Left lung (tissue), 10 donors: Measurements from ENCODE around the gene C22orf31. TPM values are rescaled to one million over a fixed set of nuclear protein-coding genes. Genes with fewer than 3 reads are reported as not detected.

ENCODE experiments used
- ATAC-seq: fragments of 200-7000 bp; cut with Tn5 transposase; one replicate; pipeline ENCODE4 v1.9.1; 2020; ENCODE audit warnings: moderate library complexity
- DNase-seq, 4 donors: peaks; one replicate each; pipeline ENCODE4 v3.0.0-alpha.2; 2013 to 2020
- H3K27ac ChIP-seq, 2 donors: fragments of 200-600 bp; sonication (generic) in 1 of 2; one replicate each; pipeline versions ENCODE4 v1.5.0 to v1.8.0; 2020 to 2021
- H3K27me3 ChIP-seq, 2 donors: fragments of 200-600 bp; sonication (generic) in 1 of 2; one replicate each; pipeline versions ENCODE4 v1.5.0 to v1.8.0; 2020 to 2021
- H3K36me3 ChIP-seq, 2 donors: fragments of 200-600 bp; sonication (generic) in 1 of 2; one replicate each; pipeline versions ENCODE4 v1.5.0 to v1.8.0; 2020 to 2021
- H3K4me1 ChIP-seq, 2 donors: fragments of 200-600 bp; one replicate each; pipeline ENCODE4 v1.8.0; 2021
- H3K4me3 ChIP-seq, 2 donors: fragments of 200-600 bp; sonication (generic) in 1 of 2; one replicate each; pipeline versions ENCODE4 v1.5.0 to v1.8.0; 2020 to 2021; ENCODE audit warnings: mild to moderate bottlenecking in 1 of 2
- H3K9me3 ChIP-seq, 2 donors: fragments of 200-600 bp; sonication (generic) in 1 of 2; one replicate each; pipeline versions ENCODE4 v1.5.0 to v1.8.0; 2020 to 2021
- intact Hi-C, 2 donors: fragments of 100-400 bp; cut with DNase I; formaldehyde crosslinking; loops; one replicate each; pipeline versions ENCODE4 v1.11.2 to v1.14.2; 2022
- polyA plus RNA-seq, 6 donors: library from polyadenylated mRNA; unstranded; fragments of 120-200 nt; gene quantifications; one replicate each; pipeline ENCODE4 v1.2.1, GENCODE V29; 2013; ENCODE audit not compliant: insufficient read length in 6 of 6
- total RNA-seq, 2 donors: library from RNA; stranded (reverse); fragmentation: NEBNext Ultra II Directional; extraction: Animal tissue kit (Norgen Biotek cat#: 25700); gene quantifications; one replicate each; pipeline ENCODE4 v1.2.1, GENCODE V29; 2021
- TF ChIP-seq, protein P1 (sequence below), 2 donors: fragments of 200-600 bp; sonication (generic) in 1 of 2; IDR thresholded peaks; one replicate each; pipeline versions ENCODE4 v1.5.0 to v1.8.0; 2021; ENCODE audit warnings: antibody characterized with exemption in 2 of 2
- donor health status: DM: no; HTN: yes; CAD: no.
- donor health status: DM: no; HTN: no; CAD: no.

Gene C22orf31
- total and polyA plus RNA-seq, 8 donors, result 0.29 to 1.6 (median 1.1) TPM; not detected in 1

DNA sequence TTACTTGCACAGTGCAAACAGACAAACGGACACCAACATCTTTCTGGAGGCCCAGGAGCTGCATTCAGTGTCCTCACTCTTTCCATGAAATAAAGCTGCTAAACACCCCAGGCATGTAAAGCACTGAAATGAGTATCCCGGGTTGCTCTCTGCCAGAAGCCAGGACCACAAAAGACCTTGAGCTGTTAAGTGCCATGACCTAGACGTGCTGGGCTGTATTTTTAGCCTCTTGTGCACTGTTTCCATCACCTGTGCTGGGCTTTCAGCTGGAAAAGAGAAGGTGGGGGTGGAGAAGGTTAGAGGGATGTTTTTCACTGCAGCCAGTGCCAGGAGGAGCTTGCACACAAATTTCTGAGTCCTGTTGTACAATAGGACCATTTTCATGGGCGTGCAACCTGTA is 7.8 kb upstream of the C22orf31 start:
- Histone ChIP-seq H3K27ac (no peak overlapping the region), H3K27me3 (peaks cover 0 to 53% of the 10 kb centered on the region in 2 donors), H3K36me3 (no peaks in the 10 kb centered on the region), H3K9me3 (no peaks in the 10 kb centered on the region), H3K4me1 (peaks cover 9 to 31% of the 10 kb centered on the region in 2 donors), H3K4me3 (no peak overlapping the region)
- intact Hi-C loops, result no loop called here
- no peak for DNase-seq
- no peak for ATAC-seq
- TF ChIP-seq, protein P1, sequence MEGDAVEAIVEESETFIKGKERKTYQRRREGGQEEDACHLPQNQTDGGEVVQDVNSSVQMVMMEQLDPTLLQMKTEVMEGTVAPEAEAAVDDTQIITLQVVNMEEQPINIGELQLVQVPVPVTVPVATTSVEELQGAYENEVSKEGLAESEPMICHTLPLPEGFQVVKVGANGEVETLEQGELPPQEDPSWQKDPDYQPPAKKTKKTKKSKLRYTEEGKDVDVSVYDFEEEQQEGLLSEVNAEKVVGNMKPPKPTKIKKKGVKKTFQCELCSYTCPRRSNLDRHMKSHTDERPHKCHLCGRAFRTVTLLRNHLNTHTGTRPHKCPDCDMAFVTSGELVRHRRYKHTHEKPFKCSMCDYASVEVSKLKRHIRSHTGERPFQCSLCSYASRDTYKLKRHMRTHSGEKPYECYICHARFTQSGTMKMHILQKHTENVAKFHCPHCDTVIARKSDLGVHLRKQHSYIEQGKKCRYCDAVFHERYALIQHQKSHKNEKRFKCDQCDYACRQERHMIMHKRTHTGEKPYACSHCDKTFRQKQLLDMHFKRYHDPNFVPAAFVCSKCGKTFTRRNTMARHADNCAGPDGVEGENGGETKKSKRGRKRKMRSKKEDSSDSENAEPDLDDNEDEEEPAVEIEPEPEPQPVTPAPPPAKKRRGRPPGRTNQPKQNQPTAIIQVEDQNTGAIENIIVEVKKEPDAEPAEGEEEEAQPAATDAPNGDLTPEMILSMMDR (IDR thresholded peaks at IDR 0.05), result no peak

DNA sequence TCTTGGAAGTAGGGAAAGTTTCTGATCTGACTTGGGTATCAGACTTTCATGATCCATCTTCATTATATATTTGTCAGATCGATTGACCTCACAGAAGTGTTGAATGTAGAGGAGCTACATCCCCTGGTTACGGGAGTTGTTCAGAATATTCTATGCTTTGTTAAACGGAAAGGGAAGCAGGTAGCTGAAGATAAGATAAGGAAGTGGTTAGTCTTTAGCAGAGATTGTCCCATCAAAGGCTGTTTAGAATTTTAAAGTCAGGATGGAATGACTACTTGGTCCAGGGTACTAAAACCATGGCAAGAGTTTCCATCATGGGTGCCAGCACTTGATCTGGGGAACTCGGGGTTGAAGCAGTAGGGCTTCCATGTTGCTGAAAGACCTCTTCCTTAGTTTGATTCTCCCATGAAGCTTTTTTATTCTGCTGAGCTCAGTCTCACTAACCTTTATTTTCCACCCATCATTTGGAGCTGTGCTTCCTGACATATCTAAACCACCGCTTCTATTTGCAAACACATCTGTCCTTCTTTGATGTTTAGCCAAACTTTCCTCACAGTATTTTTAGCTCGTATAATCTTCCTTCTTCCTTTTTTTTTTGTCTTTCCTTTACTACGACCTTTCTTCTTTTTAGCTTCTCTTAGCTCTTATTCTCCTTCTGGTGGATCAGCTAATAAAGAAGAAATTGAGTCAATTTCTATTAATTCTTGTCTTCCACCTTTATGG is 4.0 kb upstream of the C22orf31 start:
- Histone ChIP-seq H3K27ac (no peak overlapping the region), H3K27me3 (peaks cover 0 to 32% of the 10 kb centered on the region in 2 donors), H3K4me3 (no peak overlapping the region), H3K36me3 (no peaks in the 10 kb centered on the region), H3K4me1 (no peaks in the 10 kb centered on the region), H3K9me3 (no peaks in the 10 kb centered on the region)
- intact Hi-C loops, result no loop called here
- ATAC-seq (no peak), DNase-seq (no peak)
- TF ChIP-seq, protein P1 (IDR thresholded peaks at IDR 0.05), result no peak

DNA sequence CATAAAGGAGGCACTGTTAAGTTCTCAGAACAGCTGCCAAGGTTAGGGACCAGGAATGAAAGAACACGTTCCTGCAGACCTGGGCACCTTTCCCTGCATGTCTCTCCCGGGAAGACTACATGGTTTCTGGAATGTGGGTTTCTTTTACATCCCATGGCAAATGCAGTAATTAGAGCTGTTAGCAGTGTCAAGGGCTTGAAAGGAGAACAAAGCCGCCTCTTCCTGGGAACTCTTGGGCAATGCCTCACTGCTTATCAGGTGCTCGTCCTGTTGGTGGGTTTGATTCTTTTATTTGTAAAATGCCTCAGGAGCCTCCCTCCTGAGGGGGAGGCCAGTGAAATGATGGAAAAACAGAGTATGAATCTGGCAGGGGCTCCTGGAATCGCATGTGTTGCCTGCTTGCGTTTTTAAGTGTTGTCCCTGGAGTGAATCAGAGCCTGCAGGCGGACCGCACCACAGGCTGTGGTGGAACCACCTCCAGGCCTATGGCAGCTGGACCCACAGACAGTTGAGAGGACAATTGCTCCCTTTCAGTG is 723 bp upstream of the C22orf31 start:
- Histone ChIP-seq H3K4me3 (no peak overlapping the region), H3K27ac (no peak overlapping the region), H3K9me3 (no peaks in the 10 kb centered on the region), H3K36me3 (no peaks in the 10 kb centered on the region), H3K4me1 (no peaks in the 10 kb centered on the region), H3K27me3 (peaks cover 0 to 14% of the 10 kb centered on the region in 2 donors)
- intact Hi-C loops, result no loop called here
- ATAC-seq (no peak), DNase-seq (no peak)
- TF ChIP-seq, protein P1 (IDR thresholded peaks at IDR 0.05), result no peak

DNA sequence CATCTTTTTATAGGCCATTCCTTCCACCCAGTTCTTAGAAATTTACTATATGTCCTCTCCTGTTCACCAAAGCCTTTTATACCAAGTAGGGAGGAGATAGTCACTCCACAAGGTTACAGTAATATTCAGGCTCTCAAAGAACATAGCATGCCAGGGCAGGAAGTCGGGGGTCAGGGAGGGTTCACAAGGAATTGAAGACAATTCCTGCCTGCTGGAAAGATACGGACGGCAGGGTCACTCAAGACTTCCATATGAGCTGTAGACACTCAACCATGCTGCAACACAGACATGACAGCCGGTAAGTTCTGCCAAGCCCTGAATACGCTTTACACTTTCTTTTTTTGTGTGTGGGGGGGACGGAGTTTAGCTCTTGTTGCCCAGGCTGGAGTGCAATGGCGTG is 700 bp downstream of the C22orf31 start:
- Histone ChIP-seq H3K27me3 (peaks cover 0 to 14% of the 10 kb centered on the region in 2 donors), H3K36me3 (no peaks in the 10 kb centered on the region), H3K4me3 (no peak overlapping the region), H3K27ac (no peak overlapping the region), H3K4me1 (no peaks in the 10 kb centered on the region), H3K9me3 (no peaks in the 10 kb centered on the region)
- TF ChIP-seq, protein P1 (IDR thresholded peaks at IDR 0.05), result no peak
- ATAC-seq (no peak), DNase-seq (no peak)
- intact Hi-C loops, result no loop called here

DNA sequence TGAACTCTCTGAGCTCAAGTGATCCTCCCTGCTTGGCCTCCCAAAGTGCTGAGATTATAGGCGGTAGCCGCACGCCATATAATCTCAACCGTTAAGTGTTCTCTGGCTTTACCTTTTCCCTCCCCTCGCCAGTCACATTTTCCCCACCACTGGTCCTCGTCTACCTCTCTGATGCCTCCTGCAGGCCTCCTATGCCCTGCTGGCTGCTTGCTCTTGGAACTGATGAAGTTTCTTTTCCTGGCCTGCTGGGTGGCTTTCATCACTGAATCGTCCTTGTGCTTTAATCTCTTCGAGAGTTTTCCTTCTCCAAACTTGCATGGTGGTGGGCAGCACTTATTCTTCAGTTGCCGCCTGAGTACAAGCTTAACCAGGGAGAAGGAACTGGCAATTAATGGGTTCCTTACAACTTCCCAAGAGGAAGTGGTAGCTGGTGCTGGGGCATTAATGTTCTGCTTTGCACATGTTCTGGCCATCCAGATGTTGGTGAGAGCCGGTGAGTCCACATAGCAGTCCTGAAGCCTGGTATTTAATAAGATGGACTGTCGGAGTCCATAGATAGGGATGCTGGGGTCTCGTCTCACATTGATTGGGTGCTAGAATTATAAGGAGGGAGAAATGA is 1.3 kb downstream of the C22orf31 start:
- no peak for ATAC-seq
- DNase-seq, result no peak
- TF ChIP-seq, protein P1 (IDR thresholded peaks at IDR 0.05), result no peak
- no peaks in the 10 kb centered on the region for H3K36me3 ChIP-seq
- no peak overlapping the region for H3K27ac ChIP-seq
- H3K27me3 ChIP-seq, result peaks cover 0 to 14% of the 10 kb centered on the region in 2 donors
- H3K4me3 ChIP-seq, result no peak overlapping the region
- H3K4me1 ChIP-seq, result no peaks in the 10 kb centered on the region
- no peaks in the 10 kb centered on the region for H3K9me3 ChIP-seq
- intact Hi-C loops, result no loop called here
